Measurements from ENCODE around the gene SNX30.

GRCh38 chr9:112817860-112818203 lies 67.3 kb downstream of the SNX30 start:
- TF ChIP-seq CTCF (IDR thresholded peaks at IDR 0.05) (no peak), POLR2A (IDR thresholded peaks at IDR 0.05) (no peak)

Data from vagina (tissue), 2 donors.